Activated T-cell treated with anti-CD3 and anti-CD28 coated beads, Interleukin-2, amount 50 U/mL, for 1 hour (primary cell): Measurements from ENCODE around the gene PRR5L.
"Not testable (repeated sequence)": the region's sequence is repeated elsewhere in the genome, so short reads cannot be mapped to it uniquely, and the experiment has no call there.

ENCODE experiments used
- DNase-seq: peaks from one replicate; pipeline ENCODE4 v3.0.0-alpha.2; 2020

PRR5L gene

GRCh38 chr11:36511062-36511461 is 215.0 kb downstream of the PRR5L start:
- DNase-seq: not testable (repeated sequence)

- no peak for DNase-seq
Measured at GRCh38 chr11:36512016-36512415, 215.9 kb downstream of the PRR5L start.

GRCh38 chr11:36513965-36514364 is 217.9 kb downstream of the PRR5L start:
- DNase-seq: no peak
